AG04449 (cell line): Measurements from ENCODE around the gene ADORA2B.
"Not testable (repeated sequence)": the region's sequence is repeated elsewhere in the genome, so short reads cannot be mapped to it uniquely, and the experiment has no call there.

ENCODE experiments used
- CTCF ChIA-PET: fragments of 350-600 bp; formaldehyde crosslinking; extraction: SDS; loops from one replicate; lab custom pipeline; 2021; ENCODE audit warnings: antibody characterized with exemption; lab: Yijun Ruan, JAX
- POLR2A ChIA-PET: fragments of 400-600, 350-600 bp; formaldehyde crosslinking; extraction: SDS; loops from one replicate; lab custom pipeline; 2020; ENCODE audit warnings: antibody characterized with exemption, inconsistent platforms; lab: Yijun Ruan, JAX
- DNase-seq: peaks from one replicate; pipeline ENCODE4 v3.0.0-alpha.2; 2010; ENCODE audit warnings: low read depth, low spot score
- H3K4me3 ChIP-seq: 2 replicates; pipeline ENCODE4 v1.5.1; 2011; ENCODE audit warnings: low read depth, mild to moderate bottlenecking, control low read depth, low read length
- CTCF ChIP-seq: IDR thresholded peaks from one replicate; pipeline ENCODE4 v1.5.1; 2011; ENCODE audit warnings: mild to moderate bottlenecking, moderate library complexity, low read length, control low read depth, inconsistent platforms; ENCODE audit not compliant: insufficient read depth; ENCODE audit errors: missing control alignments

Gene ADORA2B

GRCh38 chr17:15944759-15945526 is at the start of gene ADORA2B:
Gene ADORA2B, plus strand, starts transcription at chr17:15945130. Its CDS starts 119 bp downstream, at chr17:15945249.
- POLR2A ChIA-PET: interaction anchor here (2.4 to 2.9 kb wide), 2 partner anchors 14 to 54 kb away, joined by 13 to 15 read pairs; partner anchors contain the start of genes TTC19 and ZSWIM7

GRCh38 chr17:15896277-15896676 is 48.7 kb upstream of the ADORA2B start:
- POLR2A ChIA-PET: no interaction called here

More at GRCh38 chr17:15944759-15945526, at the start of gene ADORA2B:
- CTCF ChIA-PET: interaction anchor here (0.8 to 4.3 kb wide), 23 partner anchors 8 to 117 kb away, joined by 3 to 34 read pairs (median 4); partner anchors contain the start of genes TTC19 and ZSWIM7
- peak; percentile 79 for TF ChIP-seq CTCF
- DNase-seq: no peak
- peak within 1 kb of the TSS; percentile 79 for H3K4me3 ChIP-seq

GRCh38 chr17:15896834-15897233 is 48.1 kb upstream of the ADORA2B start:
- DNase-seq: no peak
- TF ChIP-seq CTCF: no peak
- POLR2A ChIA-PET: no interaction called here

More at GRCh38 chr17:15896277-15896676, 48.7 kb upstream of the ADORA2B start:
- TF ChIP-seq CTCF: no peak
- CTCF ChIA-PET: no interaction called here
- no peak overlapping the region for H3K4me3 ChIP-seq
- no peak for DNase-seq

GRCh38 chr17:15899596-15899995 is 45.3 kb upstream of the ADORA2B start:
- POLR2A ChIA-PET, CTCF ChIA-PET, H3K4me3 ChIP-seq, DNase-seq: not testable (repeated sequence)

More at GRCh38 chr17:15896834-15897233, 48.1 kb upstream of the ADORA2B start:
- H3K4me3 ChIP-seq: no peak overlapping the region
- CTCF ChIA-PET: no interaction called here

GRCh38 chr17:15900871-15901270 is 44.1 kb upstream of the ADORA2B start:
- CTCF ChIA-PET: no interaction called here
- TF ChIP-seq CTCF: no peak
- POLR2A ChIA-PET: no interaction called here
- H3K4me3 ChIP-seq: no peak overlapping the region
- no peak for DNase-seq

- H3K4me3 ChIP-seq, CTCF ChIA-PET, DNase-seq, POLR2A ChIA-PET: not testable (repeated sequence)
Observed at GRCh38 chr17:15905236-15905635, 39.7 kb upstream of the ADORA2B start.

- TF ChIP-seq CTCF: no peak
- DNase-seq: no peak
- CTCF ChIA-PET: no interaction called here
- POLR2A ChIA-PET: no interaction called here
- no peak overlapping the region for H3K4me3 ChIP-seq
Observed at GRCh38 chr17:15907290-15907689, 37.6 kb upstream of the ADORA2B start.
